ENCODE results near the gene C1orf21. TPM values are rescaled to one million over a fixed set of nuclear protein-coding genes. Genes with fewer than 3 reads are reported as not detected.

The C1orf21 gene
- total RNA-seq, 1 donor = 47.3 TPM

GRCh38 chr1:184449916-184450315, 63.1 kb downstream of the C1orf21 start:
- no peak for TF ChIP-seq CTCF (IDR thresholded peaks at IDR 0.05; ENCODE audit: insufficient read depth, low read length)
- no peak for DNase-seq (ENCODE audit: low read depth)
- no peak overlapping the region for H3K4me3 ChIP-seq (ENCODE audit: low read depth, low read length)

- no peak for DNase-seq (ENCODE audit: low read depth)
- TF ChIP-seq CTCF (IDR thresholded peaks at IDR 0.05; ENCODE audit: insufficient read depth, low read length) = no peak
- no peak overlapping the region for H3K4me3 ChIP-seq (ENCODE audit: low read depth, low read length)
Observed at GRCh38 chr1:184455786-184456185, 69.0 kb downstream of the C1orf21 start.

- no peak overlapping the region for H3K4me3 ChIP-seq (ENCODE audit: low read depth, low read length)
- no peak for TF ChIP-seq CTCF (IDR thresholded peaks at IDR 0.05; ENCODE audit: insufficient read depth, low read length)
- no peak for DNase-seq (ENCODE audit: low read depth)
Observed at GRCh38 chr1:184456189-184456588, 69.4 kb downstream of the C1orf21 start.

GRCh38 chr1:184457500-184457899, 70.7 kb downstream of the C1orf21 start:
- TF ChIP-seq CTCF (IDR thresholded peaks at IDR 0.05; ENCODE audit: insufficient read depth, low read length) = no peak
- peak; percentile 74 for DNase-seq (ENCODE audit: low read depth)
- no peak overlapping the region for H3K4me3 ChIP-seq (ENCODE audit: low read depth, low read length)

- TF ChIP-seq CTCF (IDR thresholded peaks at IDR 0.05; ENCODE audit: insufficient read depth, low read length) = no peak
- H3K4me3 ChIP-seq (ENCODE audit: low read depth, low read length) = no peak overlapping the region
- DNase-seq (ENCODE audit: low read depth) = no peak
Observed at GRCh38 chr1:184461321-184461720, 74.5 kb downstream of the C1orf21 start.

GRCh38 chr1:184462155-184462554, 75.3 kb downstream of the C1orf21 start:
- DNase-seq (ENCODE audit: low read depth) = peak; percentile 8
- no peak overlapping the region for H3K4me3 ChIP-seq (ENCODE audit: low read depth, low read length)
- TF ChIP-seq CTCF (IDR thresholded peaks at IDR 0.05; ENCODE audit: insufficient read depth, low read length) = no peak

- H3K4me3 ChIP-seq (ENCODE audit: low read depth, low read length) = no peak overlapping the region
- no peak for DNase-seq (ENCODE audit: low read depth)
- no peak for TF ChIP-seq CTCF (IDR thresholded peaks at IDR 0.05; ENCODE audit: insufficient read depth, low read length)
Observed at GRCh38 chr1:184462990-184463389, 76.2 kb downstream of the C1orf21 start.

Data from fibroblast of the aortic adventitia (primary cell).